Endothelial cell of umbilical vein (primary cell): ENCODE results near the gene PTPRD.

ENCODE experiments used
- CTCF ChIP-seq, 2 donors: IDR thresholded peaks; 1 replicate in 1 of 2; 2 replicates in 1 of 2; pipeline ENCODE4 v1.5.1; 2011; ENCODE audit warnings: low read length in 2 of 2, mild to moderate bottlenecking in 2 of 2, moderate library complexity in 2 of 2, control low read depth in 1 of 2, inconsistent platforms in 1 of 2, low read depth in 1 of 2; ENCODE audit not compliant: insufficient read depth in 1 of 2; ENCODE audit errors: extremely low read depth in 1 of 2
- EZH2 ChIP-seq: IDR thresholded peaks from 2 replicates; pipeline ENCODE4 v1.6.1; 2012; ENCODE audit warnings: borderline replicate concordance, low read depth, mild to moderate bottlenecking, moderate library complexity, low read length, inconsistent platforms; ENCODE audit not compliant: severe bottlenecking
- GATA2 ChIP-seq: IDR thresholded peaks from 2 replicates; pipeline ENCODE4 v1.7.0; 2011; ENCODE audit warnings: low read depth, mild to moderate bottlenecking, moderate library complexity, mixed read lengths, low read length; ENCODE audit not compliant: insufficient read length, insufficient read depth
- MAX ChIP-seq: IDR thresholded peaks from 2 replicates; pipeline ENCODE4 v1.6.1; 2011; ENCODE audit not compliant: insufficient read depth, insufficient read length
- POLR2A ChIP-seq: IDR thresholded peaks from 2 replicates; pipeline ENCODE4 v1.6.1; 2012; ENCODE audit warnings: low read depth, mild to moderate bottlenecking, control low read depth, low read length

- no peak for TF ChIP-seq POLR2A
- TF ChIP-seq CTCF (IDR thresholded peaks at IDR 0.05; ENCODE audit: extremely low read depth in 1 of 2, insufficient read depth in 1 of 2, low read depth in 1 of 2, low read length in 2 of 2): no peak
- no peak for TF ChIP-seq EZH2
- TF ChIP-seq MAX: no peak
- TF ChIP-seq GATA2: no peak
These were observed 933.4 kb downstream of the PTPRD start for GRCh38 chr9:9679433-9679832.
